Ishikawa (cell line): ENCODE results near the gene SYVN1.

Experiments used
- EP300 ChIP-seq: IDR thresholded peaks from 2 replicates; pipeline ENCODE4 v1.6.1; 2012; ENCODE audit warnings: borderline replicate concordance
- TAF1 ChIP-seq: IDR thresholded peaks from 2 replicates; pipeline ENCODE4 v1.6.1; 2012; ENCODE audit warnings: low read depth, mild to moderate bottlenecking
- YY1 ChIP-seq: IDR thresholded peaks from 2 replicates; pipeline ENCODE4 v1.6.1; 2012; ENCODE audit warnings: low read depth

DNA sequence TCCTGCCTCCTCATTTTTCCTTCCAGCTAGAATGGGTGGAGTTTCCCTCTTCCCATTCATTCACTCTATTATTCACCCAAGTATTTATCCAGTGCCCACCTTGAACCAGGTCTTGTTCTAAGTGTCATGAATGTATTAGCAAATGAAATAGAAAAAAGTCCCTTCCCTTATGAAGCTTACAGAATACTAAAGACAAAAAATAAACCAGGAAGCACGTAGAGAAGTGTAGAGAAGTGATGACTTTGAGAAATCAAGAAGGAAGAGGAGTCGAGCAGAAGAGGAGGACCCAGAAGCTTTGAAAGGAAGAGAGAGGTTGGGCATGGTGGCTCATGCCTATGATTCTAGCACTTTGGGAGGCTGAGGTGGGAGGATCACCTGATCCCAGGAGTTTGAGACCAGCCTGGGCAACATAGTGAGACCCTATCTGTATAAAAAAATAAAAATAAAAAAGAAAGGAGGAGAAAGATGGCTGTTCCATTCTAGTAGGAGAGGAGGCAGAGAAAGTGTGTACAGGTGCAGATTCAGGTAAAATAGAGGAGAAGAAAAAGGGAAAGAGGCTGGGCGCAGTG lies 17.1 kb upstream of the SYVN1 start:
- TF ChIP-seq TAF1, result no peak
- no peak for TF ChIP-seq EP300
- no peak for TF ChIP-seq YY1
